Stomach smooth muscle (tissue), 2 donors: ENCODE results near the gene ACBD3.
"Not testable (repeated sequence)": the region's sequence is repeated elsewhere in the genome, so short reads cannot be mapped to it uniquely, and the experiment has no call there.

Experiments
- H3K27ac ChIP-seq: one replicate; pipeline ENCODE4 v1.7.0; 2013; ENCODE audit warnings: mild to moderate bottlenecking, low read length, inconsistent platforms
- H3K27me3 ChIP-seq, 2 donors: one replicate each; pipeline ENCODE4 v1.7.0; 2013; ENCODE audit warnings: low read length in 2 of 2; ENCODE audit not compliant: insufficient read depth in 2 of 2, control insufficient read depth in 1 of 2
- H3K36me3 ChIP-seq, 2 donors: one replicate each; pipeline ENCODE4 v1.7.0; 2013; ENCODE audit warnings: low read length in 2 of 2; ENCODE audit not compliant: control insufficient read depth in 2 of 2, insufficient read depth in 2 of 2
- H3K4me1 ChIP-seq: one replicate; pipeline ENCODE4 v1.7.0; 2013; ENCODE audit warnings: low read length; ENCODE audit not compliant: control insufficient read depth, insufficient read depth
- H3K4me3 ChIP-seq, 2 donors: one replicate each; pipeline ENCODE4 v1.7.0; 2013; ENCODE audit warnings: low read length in 2 of 2
- H3K9ac ChIP-seq, 2 donors: one replicate each; pipeline ENCODE4 v1.7.0; 2013; ENCODE audit warnings: low read length in 2 of 2, mild to moderate bottlenecking in 1 of 2
- H3K9me3 ChIP-seq, 2 donors: one replicate each; pipeline ENCODE4 v1.7.0; 2013; ENCODE audit warnings: low read length in 2 of 2; ENCODE audit not compliant: control insufficient read depth in 2 of 2
- donor health status: healthy.
- donor health status: Pancreatic carcinoma.

The ACBD3 gene

DNA sequence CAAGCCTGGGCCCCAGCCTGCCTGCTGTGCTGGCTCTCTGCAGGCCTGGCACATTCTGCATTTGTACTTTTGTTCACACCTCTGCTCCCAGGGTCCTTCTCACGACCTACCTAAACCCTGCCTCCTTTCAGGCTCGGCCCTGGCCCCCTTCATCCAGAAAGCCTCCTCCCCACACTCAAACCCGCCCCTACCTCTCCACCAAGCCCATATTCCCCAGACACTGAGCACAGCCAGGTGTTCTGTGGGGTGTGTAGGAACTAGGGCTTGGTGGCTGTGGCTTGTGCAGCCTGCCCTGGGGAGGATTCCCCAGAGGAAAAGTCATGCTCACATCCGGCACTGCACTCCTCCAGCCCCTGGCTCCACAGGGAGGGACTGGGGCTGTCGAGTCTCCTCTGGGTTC is 28.7 kb upstream of the ACBD3 start:
- H3K27ac ChIP-seq = no peak overlapping the region
- no peaks in the 10 kb centered on the region for H3K9me3 ChIP-seq
- no peak overlapping the region for H3K9ac ChIP-seq
- H3K27me3 ChIP-seq = no peaks in the 10 kb centered on the region
- H3K36me3 ChIP-seq = no peaks in the 10 kb centered on the region
- H3K4me3 ChIP-seq = no peak overlapping the region
- no peaks in the 10 kb centered on the region for H3K4me1 ChIP-seq

- no peaks in the 10 kb centered on the region for H3K36me3 ChIP-seq
- no peak overlapping the region for H3K4me3 ChIP-seq
- no peaks in the 10 kb centered on the region for H3K9me3 ChIP-seq
These were observed 26.0 kb upstream of the ACBD3 start for GRCh38 chr1:226212545-226212944.

DNA sequence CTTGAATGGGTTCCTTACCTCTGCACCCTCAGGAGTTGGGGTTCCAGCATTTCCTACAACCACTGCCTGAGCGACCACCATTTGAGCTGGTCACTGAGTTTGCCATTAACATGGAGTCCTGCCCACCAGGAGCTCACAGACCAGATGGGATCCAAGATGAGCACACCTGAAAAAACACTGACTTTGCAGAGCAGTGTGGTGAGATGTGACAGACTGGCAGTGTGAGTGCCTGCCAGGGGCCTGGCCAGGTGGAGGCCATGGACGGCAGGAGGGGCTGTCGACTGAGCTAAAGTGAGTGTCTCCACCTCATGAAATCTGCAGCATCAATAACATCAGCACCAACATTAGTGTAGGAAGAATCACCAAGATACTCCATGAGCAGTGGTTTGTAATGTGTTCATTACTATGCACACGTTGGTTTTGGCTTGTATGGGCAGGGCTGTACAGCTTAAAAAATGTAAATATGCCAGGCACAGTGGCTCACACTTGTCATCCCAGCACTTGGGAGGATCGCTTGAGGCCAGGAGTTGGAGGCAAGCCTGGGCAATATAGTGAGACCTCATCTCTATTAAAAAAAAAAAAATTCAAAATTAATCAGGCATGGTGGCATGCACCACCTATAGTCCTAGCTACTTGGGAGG is 24.8 kb upstream of the ACBD3 start:
- H3K36me3 ChIP-seq = no peaks in the 10 kb centered on the region
- H3K27ac ChIP-seq = no peak overlapping the region
- no peaks in the 10 kb centered on the region for H3K27me3 ChIP-seq
- no peaks in the 10 kb centered on the region for H3K4me1 ChIP-seq
- no peak overlapping the region for H3K4me3 ChIP-seq
- no peak overlapping the region for H3K9ac ChIP-seq
- H3K9me3 ChIP-seq = no peaks in the 10 kb centered on the region

More at GRCh38 chr1:226212545-226212944, 26.0 kb upstream of the ACBD3 start:
- H3K27me3 ChIP-seq = no peaks in the 10 kb centered on the region
- no peak overlapping the region for H3K27ac ChIP-seq
- H3K9ac ChIP-seq = no peak overlapping the region
- H3K4me1 ChIP-seq = no peaks in the 10 kb centered on the region

DNA sequence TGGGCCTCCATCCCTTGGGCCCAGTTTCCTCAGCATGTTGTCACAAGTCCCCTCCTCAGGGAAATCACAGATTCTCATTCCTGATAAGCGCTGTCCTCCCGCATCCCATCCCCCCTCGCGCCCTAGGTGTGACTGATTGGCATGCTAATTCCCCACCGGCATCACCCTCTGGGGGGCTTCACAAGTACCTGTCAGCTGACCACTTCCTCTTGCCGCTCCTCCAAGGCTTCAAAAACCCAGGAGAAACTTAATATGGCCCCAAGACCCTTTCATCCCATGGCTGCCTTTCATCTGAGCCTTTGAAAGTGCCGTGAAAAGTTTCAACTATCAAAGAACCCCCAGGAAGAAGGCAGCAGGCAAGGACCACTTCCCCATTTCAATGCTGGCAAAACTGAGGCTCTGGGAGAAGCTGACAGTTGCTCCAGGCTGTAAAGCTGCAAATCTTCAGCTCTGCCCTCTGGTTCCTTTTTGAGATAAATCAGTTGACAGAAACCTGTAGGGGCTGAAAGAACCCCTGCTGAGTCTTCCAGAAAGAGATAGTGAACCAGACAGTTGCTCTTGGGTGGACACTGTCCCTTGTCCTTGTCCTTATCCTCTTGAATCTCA is 24.1 kb upstream of the ACBD3 start:
- H3K4me3 ChIP-seq = no peak overlapping the region
- H3K36me3 ChIP-seq = no peaks in the 10 kb centered on the region
- no peak overlapping the region for H3K9ac ChIP-seq
- no peaks in the 10 kb centered on the region for H3K4me1 ChIP-seq
- H3K27ac ChIP-seq = no peak overlapping the region
- H3K27me3 ChIP-seq = no peaks in the 10 kb centered on the region
- H3K9me3 ChIP-seq = no peaks in the 10 kb centered on the region

DNA sequence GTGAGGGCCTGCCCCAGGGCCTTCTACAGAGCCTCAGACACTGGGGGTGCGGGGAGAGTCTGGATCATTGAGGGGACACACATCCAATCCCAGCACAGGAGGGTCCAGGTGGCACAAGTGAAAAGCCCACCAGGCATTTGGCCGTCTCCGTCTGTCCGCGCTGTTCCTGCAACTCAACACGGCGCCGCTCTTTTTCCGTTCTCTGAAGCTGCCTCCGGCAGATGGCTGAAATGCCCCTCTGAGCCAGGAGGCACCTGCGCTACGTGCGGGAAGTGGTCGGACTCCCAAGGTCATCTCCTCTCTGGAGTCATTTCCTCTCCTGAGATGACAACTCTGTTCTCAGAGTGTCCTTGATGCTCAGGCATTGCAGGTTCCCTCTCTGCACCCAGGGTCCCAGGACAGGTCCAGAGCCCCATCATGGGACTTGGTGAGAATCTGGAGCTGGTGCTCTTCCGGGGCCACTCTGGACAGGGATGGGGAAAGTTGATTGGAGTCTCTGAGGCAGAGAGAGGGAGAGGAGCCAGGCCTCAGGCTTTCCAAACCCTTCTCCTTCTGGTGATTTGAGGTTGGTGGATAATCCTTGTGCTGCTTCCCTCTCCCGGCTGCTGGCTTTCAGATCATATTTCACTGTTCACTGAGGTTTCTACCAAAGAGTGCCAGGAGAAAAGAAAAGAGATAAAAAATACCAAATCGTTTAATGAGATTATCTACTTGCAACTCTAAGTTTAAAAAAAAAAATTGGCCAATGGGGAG is 22.9 kb upstream of the ACBD3 start:
- no peaks in the 10 kb centered on the region for H3K36me3 ChIP-seq
- no peaks in the 10 kb centered on the region for H3K9me3 ChIP-seq
- H3K9ac ChIP-seq = no peak overlapping the region
- no peaks in the 10 kb centered on the region for H3K4me1 ChIP-seq
- H3K4me3 ChIP-seq = no peak overlapping the region
- H3K27ac ChIP-seq = no peak overlapping the region
- no peaks in the 10 kb centered on the region for H3K27me3 ChIP-seq

- Histone ChIP-seq H3K4me1 (no peaks in the 10 kb centered on the region), H3K36me3 (no peaks in the 10 kb centered on the region), H3K9me3 (no peaks in the 10 kb centered on the region), H3K4me3 (no peak overlapping the region), H3K9ac (no peak overlapping the region), H3K27me3 (peaks cover 0 to 3% of the 10 kb centered on the region in 2 donors), H3K27ac (no peak overlapping the region)
These were observed 20.5 kb upstream of the ACBD3 start for GRCh38 chr1:226207048-226207447.

DNA sequence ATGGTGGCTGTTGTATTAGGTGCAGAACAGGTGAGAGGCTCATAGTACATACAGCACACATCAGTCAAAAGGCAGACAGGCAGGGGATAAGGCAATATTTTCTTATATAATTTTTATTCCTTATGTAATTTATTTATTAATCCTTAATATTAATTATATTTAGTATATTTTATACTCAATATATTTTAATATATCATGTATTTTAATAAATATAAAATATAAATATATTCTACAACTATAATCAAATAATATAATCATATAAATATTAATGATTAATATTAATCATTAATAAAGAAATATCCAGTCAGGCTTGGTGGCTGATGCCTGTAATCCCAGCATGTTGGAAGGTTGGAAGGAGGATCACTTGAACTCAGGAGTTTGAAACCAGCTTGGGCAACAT is 17.7 kb upstream of the ACBD3 start:
- no peaks in the 10 kb centered on the region for H3K4me1 ChIP-seq
- no peaks in the 10 kb centered on the region for H3K36me3 ChIP-seq
- H3K4me3 ChIP-seq = no peak overlapping the region
- no peaks in the 10 kb centered on the region for H3K9me3 ChIP-seq
- H3K27ac ChIP-seq = no peak overlapping the region
- H3K27me3 ChIP-seq = peaks cover 0 to 3% of the 10 kb centered on the region in 2 donors
- H3K9ac ChIP-seq = no peak overlapping the region

- Histone ChIP-seq H3K4me1 (no peaks in the 10 kb centered on the region), H3K36me3 (no peaks in the 10 kb centered on the region), H3K27me3 (peaks cover 0 to 3% of the 10 kb centered on the region in 2 donors), H3K9me3 (no peaks in the 10 kb centered on the region), H3K9ac (no peak overlapping the region), H3K4me3 (no peak overlapping the region), H3K27ac (no peak overlapping the region)
These were observed 17.1 kb upstream of the ACBD3 start for GRCh38 chr1:226203655-226204054.

- Histone ChIP-seq H3K9ac (no peak overlapping the region), H3K4me1 (no peaks in the 10 kb centered on the region), H3K4me3 (no peak overlapping the region), H3K9me3 (no peaks in the 10 kb centered on the region), H3K36me3 (no peaks in the 10 kb centered on the region), H3K27ac (no peak overlapping the region), H3K27me3 (peaks cover 0 to 3% of the 10 kb centered on the region in 2 donors)
These were observed 16.7 kb upstream of the ACBD3 start for GRCh38 chr1:226203240-226203639.

- not testable (repeated sequence) for H3K36me3 ChIP-seq, H3K9me3 ChIP-seq, H3K4me1 ChIP-seq, H3K27ac ChIP-seq, H3K9ac ChIP-seq, H3K27me3 ChIP-seq, H3K4me3 ChIP-seq
These were observed 16.1 kb upstream of the ACBD3 start for GRCh38 chr1:226202666-226203065.

- Histone ChIP-seq H3K9ac (no peak overlapping the region), H3K36me3 (no peaks in the 10 kb centered on the region)
These were observed 15.7 kb upstream of the ACBD3 start for GRCh38 chr1:226202246-226202645.

More at GRCh38 chr1:226202246-226202645, 15.7 kb upstream of the ACBD3 start:
- H3K4me1 ChIP-seq = no peaks in the 10 kb centered on the region
- no peak overlapping the region for H3K27ac ChIP-seq
- H3K27me3 ChIP-seq = peaks cover 0 to 3% of the 10 kb centered on the region in 2 donors
- no peaks in the 10 kb centered on the region for H3K9me3 ChIP-seq
- no peak overlapping the region for H3K4me3 ChIP-seq
